Cardiac fibroblast (primary cell): ENCODE data around the gene PIK3AP1.
"Not testable (repeated sequence)": the region's sequence is repeated elsewhere in the genome, so short reads cannot be mapped to it uniquely, and the experiment has no call there.

Experiments used
- DNase-seq, 2 donors: peaks; one replicate each; pipeline versions ENCODE4 v3.0.0 to v3.0.0-alpha.2; 2010; ENCODE audit warnings: low read depth in 2 of 2
- H3K4me3 ChIP-seq, 2 donors: replicated peaks in 1 of 2; 1 replicate in 1 of 2; 2 replicates in 1 of 2; pipeline ENCODE4 v1.5.1; 2011; ENCODE audit warnings: low read depth in 2 of 2, low read length in 2 of 2, mild to moderate bottlenecking in 2 of 2, moderate library complexity in 1 of 2
- CTCF ChIP-seq: IDR thresholded peaks from one replicate; pipeline ENCODE4 v1.5.1; 2011; ENCODE audit warnings: low read depth, mild to moderate bottlenecking, low read length, inconsistent platforms

Gene PIK3AP1

GRCh38 chr10:96704563-96704962, 15.8 kb downstream of the PIK3AP1 start:
- DNase-seq = no peak
- no peak for TF ChIP-seq CTCF

GRCh38 chr10:96703358-96703757, 17.0 kb downstream of the PIK3AP1 start:
- TF ChIP-seq CTCF = no peak
- no peak overlapping the region for H3K4me3 ChIP-seq
- DNase-seq = no peak

More at GRCh38 chr10:96704563-96704962, 15.8 kb downstream of the PIK3AP1 start:
- H3K4me3 ChIP-seq = no peak overlapping the region

GRCh38 chr10:96701265-96701664, 19.0 kb downstream of the PIK3AP1 start:
- no peak overlapping the region for H3K4me3 ChIP-seq
- no peak for TF ChIP-seq CTCF
- DNase-seq = no peak

GRCh38 chr10:96700374-96701099, 19.8 kb downstream of the PIK3AP1 start:
- H3K4me3 ChIP-seq = no peak overlapping the region
- TF ChIP-seq CTCF = no peak
- DNase-seq = no peak

GRCh38 chr10:96699613-96700012, 20.7 kb downstream of the PIK3AP1 start:
- TF ChIP-seq CTCF = no peak

GRCh38 chr10:96698305-96698704, 22.0 kb downstream of the PIK3AP1 start:
- DNase-seq, H3K4me3 ChIP-seq: not testable (repeated sequence)

More at GRCh38 chr10:96699613-96700012, 20.7 kb downstream of the PIK3AP1 start:
- H3K4me3 ChIP-seq = no peak overlapping the region
- DNase-seq = no peak

- H3K4me3 ChIP-seq = no peak overlapping the region
- TF ChIP-seq CTCF = no peak
- DNase-seq = no peak
Measured at GRCh38 chr10:96697438-96697837, 22.9 kb downstream of the PIK3AP1 start.
